Spinal cord (tissue), 10 donors: ENCODE measurements around the gene DUSP7. TPM values are rescaled to one million over a fixed set of nuclear protein-coding genes. Genes with fewer than 3 reads are reported as not detected.
A peak's percentile ranks its signal among the peaks of the same experiment; 100 is the strongest.

ENCODE experiments used
- DNase-seq, 6 donors: peaks; one replicate each; pipeline versions ENCODE4 v3.0.0 to v3.0.0-alpha.2; 2013 to 2015; ENCODE audit warnings: low spot score in 6 of 6, low read depth in 4 of 6
- H3K27ac ChIP-seq: one replicate; pipeline ENCODE4 v1.5.1; 2013; ENCODE audit warnings: low read depth, low read length, control low read depth
- H3K27me3 ChIP-seq: one replicate; pipeline ENCODE4 v1.6.1; 2013; ENCODE audit warnings: low read length; ENCODE audit not compliant: control insufficient read depth, insufficient read depth
- H3K36me3 ChIP-seq: one replicate; pipeline ENCODE4 v1.6.1; 2013; ENCODE audit warnings: low read length; ENCODE audit not compliant: control insufficient read depth, insufficient read depth
- H3K4me1 ChIP-seq: one replicate; pipeline ENCODE4 v1.6.1; 2013; ENCODE audit warnings: low read length; ENCODE audit not compliant: control insufficient read depth, insufficient read depth
- H3K4me3 ChIP-seq: one replicate; pipeline ENCODE4 v1.5.1; 2013; ENCODE audit warnings: low read depth, low read length, control low read depth
- H3K9me3 ChIP-seq: one replicate; pipeline ENCODE4 v1.6.1; 2013; ENCODE audit warnings: low read length; ENCODE audit not compliant: control insufficient read depth, insufficient read depth
- WGBS: methylation state at CpG from one replicate; pipeline ENCODE4 v1.1.5; 2013; ENCODE audit warnings: missing lambda C conversion rate; ENCODE audit not compliant: insufficient coverage; 5-methylcytosine and 5-hydroxymethylcytosine counted together
- polyA plus RNA-seq, 2 donors: library from polyadenylated mRNA; unstranded; fragments of 120-200 nt; gene quantifications; one replicate each; pipeline ENCODE4 v1.2.1, GENCODE V29; 2013; ENCODE audit not compliant: insufficient read length in 2 of 2
- total RNA-seq, 2 donors: library from RNA; depleted of rRNA in 1 of 2; stranded (reverse); fragments of 120-200 nt in 1 of 2; fragments of >200 nt in 1 of 2; gene quantifications; one replicate each; pipeline versions ENCODE4 v1.2.3 to v1.2.4, GENCODE V29; 2013 to 2014
- donor health status: healthy.

Gene DUSP7
- total and polyA plus RNA-seq, 4 donors = 9.2 to 29.6 (median 21.1) TPM

GRCh38 chr3:52063026-52063723 is 6.8 kb upstream of the DUSP7 start:
- H3K36me3 ChIP-seq = no peaks in the 10 kb centered on the region
- H3K4me3 ChIP-seq = no peak overlapping the region
- peak in 1 of 6 donors; percentile 24 for DNase-seq
- 46% methylated on average over 14 of the region's 14 CpGs for WGBS
- H3K27me3 ChIP-seq = no peaks in the 10 kb centered on the region
- H3K9me3 ChIP-seq = no peaks in the 10 kb centered on the region
- no peak overlapping the region for H3K27ac ChIP-seq
- H3K4me1 ChIP-seq = peaks cover 43% of the 10 kb centered on the region

GRCh38 chr3:52062505-52062904 is 6.1 kb upstream of the DUSP7 start:
- Histone ChIP-seq H3K36me3 (no peaks in the 10 kb centered on the region), H3K27me3 (no peaks in the 10 kb centered on the region), H3K27ac (no peak overlapping the region), H3K4me1 (peaks cover 43% of the 10 kb centered on the region), H3K4me3 (no peak overlapping the region), H3K9me3 (no peaks in the 10 kb centered on the region)
- DNase-seq = no peak
- WGBS = 88% methylated on average over 4 of the region's 5 CpGs

GRCh38 chr3:52061121-52061910 is 4.9 kb upstream of the DUSP7 start:
- DNase-seq = no peak
- Histone ChIP-seq H3K4me1 (peaks cover 47% of the 10 kb centered on the region), H3K27me3 (no peaks in the 10 kb centered on the region), H3K36me3 (no peaks in the 10 kb centered on the region), H3K27ac (no peak overlapping the region), H3K4me3 (no peak overlapping the region), H3K9me3 (no peaks in the 10 kb centered on the region)
- WGBS = 90% methylated on average over 2 of the region's 4 CpGs

GRCh38 chr3:52059781-52060180 is 3.4 kb upstream of the DUSP7 start:
- Histone ChIP-seq H3K9me3 (no peaks in the 10 kb centered on the region), H3K36me3 (no peaks in the 10 kb centered on the region), H3K27me3 (no peaks in the 10 kb centered on the region), H3K4me3 (no peak overlapping the region), H3K4me1 (peaks cover 43% of the 10 kb centered on the region), H3K27ac (no peak overlapping the region)
- DNase-seq = no peak
- 87% methylated on average over 6 of the region's 7 CpGs for WGBS

GRCh38 chr3:52057812-52058495 is 1.6 kb upstream of the DUSP7 start:
- no peak for DNase-seq
- Histone ChIP-seq H3K4me1 (peaks cover 55% of the 10 kb centered on the region), H3K27ac (peak overlapping the region; percentile 22), H3K27me3 (no peaks in the 10 kb centered on the region), H3K4me3 (peak overlapping the region; percentile 73), H3K9me3 (no peaks in the 10 kb centered on the region), H3K36me3 (peaks cover 17% of the 10 kb centered on the region)
- 70% methylated on average over 13 of the region's 14 CpGs for WGBS

GRCh38 chr3:52056968-52057811 is 819 bp upstream of the DUSP7 start:
- peaks cover 25% of the 10 kb centered on the region for H3K36me3 ChIP-seq
- no peaks in the 10 kb centered on the region for H3K9me3 ChIP-seq
- H3K4me1 ChIP-seq = peaks cover 57% of the 10 kb centered on the region
- no peaks in the 10 kb centered on the region for H3K27me3 ChIP-seq
- H3K27ac ChIP-seq = peak overlapping the region; percentile 87
- H3K4me3 ChIP-seq = peak overlapping the region; percentile 73
- DNase-seq = peak; percentile 91 to 100 (median 98)
- WGBS = under 1% methylated on average over 48 of the region's 55 CpGs

- peaks cover 39% of the 10 kb centered on the region for H3K36me3 ChIP-seq
- H3K27ac ChIP-seq = peak overlapping the region; percentile 85
- H3K4me1 ChIP-seq = peaks cover 68% of the 10 kb centered on the region
- DNase-seq = peak in 2 of 6 donors; percentile 65 to 67
- H3K4me3 ChIP-seq = peak overlapping the region; percentile 82
- no peaks in the 10 kb centered on the region for H3K27me3 ChIP-seq
- H3K9me3 ChIP-seq = no peaks in the 10 kb centered on the region
- under 1% methylated on average over 94 of the region's 94 CpGs for WGBS
Observed at GRCh38 chr3:52055537-52056351, 627 bp downstream of the DUSP7 start.

GRCh38 chr3:52054661-52055511 is 1.5 kb downstream of the DUSP7 start:
- Histone ChIP-seq H3K27me3 (no peaks in the 10 kb centered on the region), H3K4me1 (peaks cover 73% of the 10 kb centered on the region), H3K4me3 (peak overlapping the region; percentile 82), H3K36me3 (peaks cover 46% of the 10 kb centered on the region), H3K9me3 (no peaks in the 10 kb centered on the region), H3K27ac (peak overlapping the region; percentile 85)
- 5% methylated on average over 19 of the region's 26 CpGs for WGBS
- peak in 2 of 6 donors; percentile 49 to 51 for DNase-seq
